Measurements from ENCODE around the gene PHPT1.
"Not testable (repeated sequence)": the region's sequence is repeated elsewhere in the genome, so short reads cannot be mapped to it uniquely, and the experiment has no call there.

The PHPT1 gene

DNA sequence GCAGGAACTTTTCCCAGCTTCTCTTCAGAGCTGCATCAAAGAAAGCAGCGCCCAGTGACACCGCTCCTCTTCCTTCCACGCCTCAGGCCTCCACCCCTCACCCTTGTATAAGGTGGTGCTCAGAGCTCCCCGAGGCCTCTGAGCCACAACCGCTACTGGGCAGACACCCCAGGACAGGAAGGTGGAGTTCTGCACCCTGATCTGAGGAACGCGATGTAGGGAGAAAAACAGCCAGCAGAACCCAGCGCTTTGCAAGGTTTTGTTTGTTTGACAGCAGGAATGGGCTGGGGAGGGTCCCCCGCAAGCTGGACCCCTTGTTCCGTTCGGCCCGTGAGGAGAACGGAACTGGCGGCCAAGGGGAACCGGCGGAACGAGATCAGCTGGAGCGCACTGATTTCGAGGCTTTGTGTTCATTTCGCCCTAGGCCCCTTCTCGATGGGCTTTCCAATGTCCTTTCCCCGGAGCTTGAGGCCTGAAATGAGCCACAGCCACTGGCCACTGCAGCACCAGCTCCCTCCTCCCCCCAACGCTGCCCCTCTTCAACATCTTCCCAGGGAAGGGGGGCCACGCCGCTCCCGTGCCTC is 12.8 kb downstream of the PHPT1 start:
- DNase-seq = no peak

GRCh38 chr9:136862849-136863622 is 13.8 kb downstream of the PHPT1 start:
- no peak for DNase-seq

- no peak for DNase-seq
Measured at GRCh38 chr9:136863623-136864273, 14.5 kb downstream of the PHPT1 start.

DNA sequence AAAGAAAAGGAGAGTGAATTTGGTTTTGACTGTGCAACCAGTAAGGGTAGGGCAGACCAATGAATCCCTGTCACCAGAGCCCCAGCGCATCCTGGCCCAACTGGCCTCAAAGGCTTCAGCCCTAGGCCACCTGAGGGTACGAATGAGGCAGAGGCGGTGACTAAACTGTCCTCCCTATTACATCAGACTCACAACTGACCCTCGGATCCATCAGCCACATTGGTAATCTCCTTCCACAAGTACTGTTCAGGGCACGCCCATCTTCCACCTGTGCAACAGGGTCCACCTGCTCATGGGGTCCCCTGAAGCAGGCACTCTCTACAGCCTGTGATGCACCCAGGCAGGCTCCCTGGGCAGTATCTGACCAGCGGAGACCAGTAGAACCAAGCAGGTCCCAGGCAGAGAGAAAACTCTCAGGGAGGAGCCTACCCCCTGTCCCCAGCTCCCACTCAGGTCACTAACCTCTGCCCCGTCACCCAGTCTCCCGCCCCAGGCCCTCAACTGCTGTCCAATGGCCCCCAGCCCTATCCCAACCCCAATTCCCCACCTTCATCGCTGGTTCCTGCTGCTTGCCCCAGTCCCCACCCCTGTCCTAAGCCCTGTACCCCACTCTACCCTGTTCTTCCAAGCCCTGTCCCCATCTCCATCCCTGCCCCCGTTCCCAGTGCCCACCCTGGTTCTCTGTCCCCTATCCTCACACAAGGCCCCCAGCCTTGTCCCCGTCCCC is 16.0 kb downstream of the PHPT1 start:
- no peak for DNase-seq

GRCh38 chr9:136865768-136866103 is 16.5 kb downstream of the PHPT1 start:
- DNase-seq = no peak

- not testable (repeated sequence) for DNase-seq
Measured at GRCh38 chr9:136866898-136867421, 17.8 kb downstream of the PHPT1 start.

GRCh38 chr9:136867480-136867879 is 18.3 kb downstream of the PHPT1 start:
- DNase-seq = no peak

- DNase-seq = no peak
Measured at GRCh38 chr9:136867917-136868316, 18.7 kb downstream of the PHPT1 start.

- no peak for DNase-seq
Measured at GRCh38 chr9:136868644-136869043, 19.4 kb downstream of the PHPT1 start.

GRCh38 chr9:136869611-136870010 is 20.4 kb downstream of the PHPT1 start:
- not testable (repeated sequence) for DNase-seq

DNA sequence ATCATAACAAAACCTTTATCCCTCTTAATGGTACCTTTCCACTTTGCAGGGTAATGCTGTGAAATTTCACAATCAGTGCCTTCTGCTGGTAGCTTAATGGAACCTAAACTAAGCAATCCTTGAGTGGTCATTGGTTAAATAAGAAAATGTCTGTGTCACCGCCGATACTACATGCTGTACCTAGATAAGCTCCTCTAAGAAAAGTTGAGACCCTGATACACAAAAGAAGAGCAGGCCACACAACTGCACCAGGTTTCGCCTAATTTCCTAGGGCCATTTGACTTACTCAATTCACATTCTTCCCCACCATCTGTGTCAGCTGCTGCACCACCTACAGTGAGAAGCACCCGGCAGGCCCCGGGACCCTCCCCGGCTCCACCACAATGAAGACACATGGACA is 25.9 kb downstream of the PHPT1 start:
- DNase-seq = no peak

GRCh38 chr9:136876476-136876875 is 27.3 kb downstream of the PHPT1 start:
- no peak for DNase-seq

- DNase-seq = no peak
Measured at GRCh38 chr9:136880651-136881050, 31.4 kb downstream of the PHPT1 start.

- DNase-seq = no peak
Measured at GRCh38 chr9:136881691-136882108, 32.5 kb downstream of the PHPT1 start.

- no peak for DNase-seq
Measured at GRCh38 chr9:136882109-136882946, 33.1 kb downstream of the PHPT1 start.

DNA sequence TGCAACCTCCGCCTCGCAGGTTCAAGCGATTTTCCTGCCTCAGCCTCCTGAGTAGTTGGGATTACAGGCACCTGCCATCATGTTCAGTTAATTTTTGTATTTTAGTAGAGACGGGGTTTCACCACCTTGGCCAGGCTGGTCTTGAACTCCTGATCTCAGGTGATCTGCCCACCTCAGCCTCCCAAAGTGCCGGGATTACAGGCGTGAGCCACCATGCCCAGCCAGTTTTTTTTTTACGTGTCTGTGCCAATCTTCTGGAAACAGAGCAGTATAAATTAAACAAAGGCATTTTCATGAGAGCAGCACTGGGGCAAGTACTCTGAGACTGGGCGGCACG is 33.7 kb downstream of the PHPT1 start:
- DNase-seq = not testable (repeated sequence)

- not testable (repeated sequence) for DNase-seq
Measured at GRCh38 chr9:136883670-136884069, 34.5 kb downstream of the PHPT1 start.

GRCh38 chr9:136885950-136886578 is 36.9 kb downstream of the PHPT1 start, which contains the start of gene TRAF2:
TRAF2 (plus strand) TSS chr9:136886516; CDS start chr9:136898741, 12,225 bp downstream.
- DNase-seq = peak; percentile 94

GRCh38 chr9:136886610-136887597 is 37.7 kb downstream of the PHPT1 start:
- DNase-seq = no peak

DNA sequence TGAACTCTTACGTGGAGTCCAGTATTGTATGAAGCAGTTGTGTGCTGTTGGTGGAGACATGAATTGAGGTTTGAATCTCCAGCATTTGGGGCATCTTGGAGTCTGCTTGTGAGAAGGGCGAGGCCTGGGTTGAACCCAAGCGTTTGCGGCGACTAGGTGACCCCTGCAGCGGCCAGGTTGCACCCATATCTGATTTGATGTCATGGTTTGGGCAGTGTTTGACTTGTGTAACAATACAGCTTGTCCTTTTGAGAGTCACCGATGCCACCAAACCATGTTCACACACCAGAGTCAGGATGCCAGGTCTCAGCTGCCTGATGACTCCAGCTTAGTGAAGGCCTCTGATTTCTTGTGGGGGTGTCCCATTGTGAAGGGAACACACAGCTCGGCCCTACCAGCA is 39.2 kb downstream of the PHPT1 start:
- DNase-seq = no peak

DNA sequence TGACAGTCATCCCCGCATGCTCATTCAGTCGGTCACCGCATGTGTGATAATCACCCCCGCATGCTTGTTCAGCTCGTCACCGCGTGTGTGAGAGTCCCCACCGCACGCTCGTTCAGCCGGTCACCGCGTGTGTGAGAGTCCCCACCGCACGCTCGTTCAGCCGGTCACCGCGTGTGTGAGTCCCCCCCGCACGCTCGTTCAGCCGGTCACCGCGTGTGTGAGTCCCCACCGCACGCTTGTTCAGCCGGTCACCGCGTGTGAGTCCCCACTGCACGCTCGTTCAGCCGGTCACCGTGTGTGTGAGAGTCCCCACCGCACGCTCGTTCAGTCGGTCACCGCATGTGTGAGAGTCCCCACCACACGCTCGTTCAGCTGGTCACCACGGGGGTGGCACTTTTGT is 40.6 kb downstream of the PHPT1 start:
- no peak for DNase-seq

Data from NCI-H748 treated with DMSO at 0.1 percent for 48 hours (cell line).